Prostate gland (tissue), 2 donors: ENCODE data around the gene MYO16.

Source experiments
- POLR2A ChIP-seq: fragments of 450-650 bp; IDR thresholded peaks from one replicate; pipeline ENCODE4 v1.6.1; 2016; ENCODE audit warnings: antibody characterized with exemption, mild to moderate bottlenecking
- POLR2AphosphoS5 ChIP-seq: sonication (generic); formaldehyde crosslinking; IDR thresholded peaks from one replicate; pipeline ENCODE4 v1.6.1; 2017; ENCODE audit warnings: antibody characterized with exemption
- TF ChIP-seq, protein P1 (sequence below), 4 experiments: fragments of 200-600 bp in 2 of 4; fragments of 450-650 bp in 2 of 4; sonication (generic) in 2 of 4; IDR thresholded peaks; 1 replicate in 3 of 4; 2 replicates in 1 of 4; pipeline ENCODE4 v1.5.1; 2016 to 2019; ENCODE audit warnings: antibody characterized with exemption in 4 of 4, mild to moderate bottlenecking in 2 of 4, moderate library complexity in 2 of 4

DNA sequence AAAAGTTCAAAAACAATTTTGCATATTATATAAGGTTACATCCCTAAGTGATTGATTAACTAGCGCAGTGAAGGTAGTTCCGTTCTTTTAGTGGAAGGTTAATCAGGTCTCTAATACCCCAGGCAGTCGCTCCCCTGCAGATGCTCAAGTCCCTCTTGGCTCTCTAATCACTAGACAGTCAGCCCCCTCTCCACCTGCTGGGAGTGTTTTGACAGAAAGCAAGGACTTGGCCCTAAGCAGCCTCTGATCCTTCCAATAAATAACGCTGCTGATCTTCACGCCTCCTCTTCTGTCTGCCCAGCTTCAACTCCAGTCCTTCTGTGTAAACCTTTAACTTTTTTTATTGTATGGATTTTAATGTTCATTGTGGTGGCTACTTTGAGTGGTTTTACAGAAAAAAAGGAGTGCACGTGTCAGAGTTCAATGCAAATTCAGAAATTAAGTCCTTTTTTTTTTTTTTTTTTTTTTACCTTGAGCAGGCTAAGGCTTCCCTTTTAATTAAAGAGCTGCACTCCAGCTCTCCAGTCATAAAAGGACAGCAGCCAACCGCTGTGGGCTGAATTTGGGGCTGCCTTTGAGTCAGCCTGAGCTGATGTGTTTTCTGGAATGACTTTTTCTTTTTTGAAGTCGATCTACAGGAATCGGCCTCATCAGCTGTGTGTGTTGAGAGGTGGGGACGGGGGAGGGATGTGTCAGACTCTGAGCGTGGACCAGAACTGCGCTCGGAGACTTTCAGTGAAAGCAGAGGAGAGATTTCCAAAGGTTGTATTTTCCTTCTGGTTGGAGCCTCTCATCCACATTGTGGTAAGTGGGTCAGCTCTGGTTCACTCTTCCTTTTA is 33.8 kb upstream of the MYO16 start:
- TF ChIP-seq, protein P1, sequence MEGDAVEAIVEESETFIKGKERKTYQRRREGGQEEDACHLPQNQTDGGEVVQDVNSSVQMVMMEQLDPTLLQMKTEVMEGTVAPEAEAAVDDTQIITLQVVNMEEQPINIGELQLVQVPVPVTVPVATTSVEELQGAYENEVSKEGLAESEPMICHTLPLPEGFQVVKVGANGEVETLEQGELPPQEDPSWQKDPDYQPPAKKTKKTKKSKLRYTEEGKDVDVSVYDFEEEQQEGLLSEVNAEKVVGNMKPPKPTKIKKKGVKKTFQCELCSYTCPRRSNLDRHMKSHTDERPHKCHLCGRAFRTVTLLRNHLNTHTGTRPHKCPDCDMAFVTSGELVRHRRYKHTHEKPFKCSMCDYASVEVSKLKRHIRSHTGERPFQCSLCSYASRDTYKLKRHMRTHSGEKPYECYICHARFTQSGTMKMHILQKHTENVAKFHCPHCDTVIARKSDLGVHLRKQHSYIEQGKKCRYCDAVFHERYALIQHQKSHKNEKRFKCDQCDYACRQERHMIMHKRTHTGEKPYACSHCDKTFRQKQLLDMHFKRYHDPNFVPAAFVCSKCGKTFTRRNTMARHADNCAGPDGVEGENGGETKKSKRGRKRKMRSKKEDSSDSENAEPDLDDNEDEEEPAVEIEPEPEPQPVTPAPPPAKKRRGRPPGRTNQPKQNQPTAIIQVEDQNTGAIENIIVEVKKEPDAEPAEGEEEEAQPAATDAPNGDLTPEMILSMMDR (IDR thresholded peaks at IDR 0.05) = no peak
- TF ChIP-seq POLR2AphosphoS5 (no peak), POLR2A (no peak)
